MM.1S (cell line): Measurements from ENCODE around the gene LHX1.

Experiments used
- DNase-seq: peaks from one replicate; pipeline ENCODE4 v3.0.0-alpha.2; 2015
- H2AFZ ChIP-seq: fragments of 300-600 bp; sonication (generic); 2 replicates; pipeline ENCODE4 v1.6.0; 2016; ENCODE audit warnings: antibody characterized with exemption, low read length
- H3F3A ChIP-seq: fragments of 300-600 bp; sonication (generic); 2 replicates; pipeline ENCODE4 v1.6.1; 2016; ENCODE audit warnings: mild to moderate bottlenecking, antibody characterized with exemption, low read length, moderate library complexity, mixed read lengths; ENCODE audit not compliant: insufficient read depth
- H3K27ac ChIP-seq: fragments of 300-600 bp; sonication (generic); 2 replicates; pipeline ENCODE4 v1.5.1; 2016; ENCODE audit warnings: mild to moderate bottlenecking, low read length
- H3K27me3 ChIP-seq: fragments of 300-600 bp; sonication (generic); replicated peaks from 2 replicates; pipeline ENCODE4 v1.6.0; 2016; ENCODE audit warnings: low read length; ENCODE audit not compliant: insufficient read depth
- H3K36me3 ChIP-seq: fragments of 300-600 bp; sonication (generic); replicated peaks from 2 replicates; pipeline ENCODE4 v1.6.1; 2016; ENCODE audit warnings: mild to moderate bottlenecking, low read length, mixed read lengths; ENCODE audit not compliant: insufficient read depth
- H3K4me1 ChIP-seq: fragments of 300-600 bp; sonication (generic); 2 replicates; pipeline ENCODE4 v1.6.1; 2016; ENCODE audit warnings: low read length, mixed read lengths
- H3K4me2 ChIP-seq: fragments of 300-600 bp; sonication (generic); 2 replicates; pipeline ENCODE4 v1.6.0; 2016; ENCODE audit warnings: low read depth, low read length
- H3K4me3 ChIP-seq: fragments of 300-600 bp; sonication (generic); 2 replicates; pipeline ENCODE4 v1.5.1; 2016; ENCODE audit warnings: low read length, mixed read lengths
- H3K79me2 ChIP-seq: fragments of 300-600 bp; sonication (generic); 2 replicates; pipeline ENCODE4 v1.6.1; 2016; ENCODE audit warnings: mixed run types, low read length, mixed read lengths
- H3K9ac ChIP-seq: fragments of 300-600 bp; sonication (generic); 2 replicates; pipeline ENCODE4 v1.6.1; 2016; ENCODE audit warnings: low read length, mixed read lengths
- H3K9me2 ChIP-seq: fragments of 300-600 bp; sonication (generic); replicated peaks from 2 replicates; pipeline ENCODE4 v1.6.1; 2016; ENCODE audit warnings: mild to moderate bottlenecking, low read length, mixed read lengths; ENCODE audit not compliant: insufficient read depth
- H3K9me3 ChIP-seq: fragments of 300-600 bp; sonication (generic); replicated peaks from 2 replicates; pipeline ENCODE4 v1.6.1; 2016; ENCODE audit warnings: mild to moderate bottlenecking, low read length, mixed read lengths; ENCODE audit not compliant: insufficient read depth
- H4K20me1 ChIP-seq: fragments of 300-600 bp; sonication (generic); 2 replicates; pipeline ENCODE4 v1.6.1; 2016; ENCODE audit warnings: mild to moderate bottlenecking, low read length, moderate library complexity, mixed read lengths; ENCODE audit not compliant: insufficient read depth
- CTCF ChIP-seq: fragments of 300-600 bp; sonication (generic); IDR thresholded peaks from 2 replicates; pipeline ENCODE4 v1.5.1; 2016; ENCODE audit warnings: antibody characterized with exemption, low read length, mixed read lengths
- EZH2 ChIP-seq: fragments of 300-600 bp; sonication (generic); optimal IDR thresholded peaks from 2 replicates; pipeline ENCODE3; 2017; ENCODE audit warnings: low read depth, mild to moderate bottlenecking, antibody characterized with exemption, low read length, mixed read lengths
- EZH2phosphoT487 ChIP-seq: fragments of 300-600 bp; sonication (generic); IDR thresholded peaks from 2 replicates; pipeline ENCODE4 v1.6.1; 2018; ENCODE audit warnings: antibody characterized with exemption, low read length

LHX1 gene

GRCh38 chr17:36890398-36891168, 46.7 kb upstream of the LHX1 start:
- Histone ChIP-seq H3F3A (no peaks in the 10 kb centered on the region), H3K9ac (no peak overlapping the region), H3K27ac (no peak overlapping the region), H3K4me1 (peaks cover 27% of the 10 kb centered on the region), H3K4me2 (no peak overlapping the region), H4K20me1 (no peaks in the 10 kb centered on the region), H3K79me2 (no peaks in the 10 kb centered on the region), H2AFZ (no peak overlapping the region), H3K27me3 (peaks cover 9% of the 10 kb centered on the region), H3K36me3 (no peaks in the 10 kb centered on the region), H3K9me2 (no peaks in the 10 kb centered on the region), H3K4me3 (no peak overlapping the region), H3K9me3 (no peaks in the 10 kb centered on the region)
- no peak for DNase-seq
- no peak for TF ChIP-seq EZH2phosphoT487
- TF ChIP-seq CTCF = no peak
- no peak for TF ChIP-seq EZH2

- Histone ChIP-seq H3K9me2 (no peaks in the 10 kb centered on the region), H3K27me3 (peaks cover 12% of the 10 kb centered on the region), H3K36me3 (no peaks in the 10 kb centered on the region), H3K9me3 (no peaks in the 10 kb centered on the region), H3K9ac (no peak overlapping the region), H3K4me2 (no peak overlapping the region), H3K27ac (no peak overlapping the region), H3F3A (no peaks in the 10 kb centered on the region), H2AFZ (no peak overlapping the region), H3K4me1 (peaks cover 19% of the 10 kb centered on the region), H4K20me1 (no peaks in the 10 kb centered on the region), H3K79me2 (no peaks in the 10 kb centered on the region), H3K4me3 (no peak overlapping the region)
- no peak for DNase-seq
- TF ChIP-seq EZH2phosphoT487 (no peak), EZH2 (no peak), CTCF (no peak)
Observed at GRCh38 chr17:36892112-36892838, 45.0 kb upstream of the LHX1 start.

GRCh38 chr17:36894177-36894576, 43.1 kb upstream of the LHX1 start:
- H4K20me1 ChIP-seq = no peaks in the 10 kb centered on the region
- H3K27me3 ChIP-seq = peaks cover 12% of the 10 kb centered on the region
- no peak overlapping the region for H2AFZ ChIP-seq
- H3F3A ChIP-seq = no peaks in the 10 kb centered on the region
- no peak overlapping the region for H3K9ac ChIP-seq
- H3K36me3 ChIP-seq = no peaks in the 10 kb centered on the region
- TF ChIP-seq EZH2 (no peak), EZH2phosphoT487 (no peak), CTCF (no peak)
- peaks cover under 1% of the 10 kb centered on the region; the same call in 1 of the 2 replicates for H3K4me1 ChIP-seq
- no peak overlapping the region for H3K4me3 ChIP-seq
- H3K9me2 ChIP-seq = no peaks in the 10 kb centered on the region
- H3K79me2 ChIP-seq = no peaks in the 10 kb centered on the region
- no peaks in the 10 kb centered on the region for H3K9me3 ChIP-seq
- H3K4me2 ChIP-seq = no peak overlapping the region
- no peak for DNase-seq
- no peak overlapping the region for H3K27ac ChIP-seq
